ENCODE results near the gene ZBTB34. TPM values are rescaled to one million over a fixed set of nuclear protein-coding genes. Genes with fewer than 3 reads are reported as not detected.
A peak's percentile ranks its signal among the peaks of the same experiment; 100 is the strongest.

The ZBTB34 gene
- total RNA-seq, 1 experiment from 2014 or later, result 15.8 TPM

- H3K27me3 ChIP-seq (ENCODE audit: insufficient read depth, low read length), result no peaks in the 10 kb centered on the region
- H4K91ac ChIP-seq (ENCODE audit: insufficient read length, low read depth, low read length), result no peak overlapping the region
- H4K5ac ChIP-seq (ENCODE audit: insufficient read length, low read depth, low read length), result no peak overlapping the region
- H3K9me3 ChIP-seq (ENCODE audit: control insufficient read depth, low read depth, low read length), result no peaks in the 10 kb centered on the region
- no peak overlapping the region for H2BK12ac ChIP-seq (ENCODE audit: insufficient read length, low read depth, low read length)
- no peaks in the 10 kb centered on the region for H3K23me2 ChIP-seq (ENCODE audit: insufficient read length, low read depth, low read length, poor library complexity, severe bottlenecking)
- Mint-ChIP-seq H3K27me3 (ENCODE audit: low read depth) (no peaks in the 10 kb centered on the region), H3K27ac (peak overlapping the region; percentile 17 to 85 (median 68); a peak in 5 of 7 replicates), H3K4me1 (peaks cover 16 to 17% of the 10 kb centered on the region in 2 experiments), H3K36me3 (ENCODE audit: insufficient read depth in 1 of 3, low read depth in 3 of 3) (peaks cover 0 to 3% (median 2%) of the 10 kb centered on the region in 3 experiments; a peak in 3 of 7 replicates), H3K9me3 (no peaks in the 10 kb centered on the region), H3K4me3 (peak overlapping the region in 1 of 2 experiments; percentile 26; a peak in 3 of 5 replicates)
- H2AFZ ChIP-seq (ENCODE audit: low read length), result no peak overlapping the region
- no peak overlapping the region for H3T11ph ChIP-seq (ENCODE audit: low read length)
- no peaks in the 10 kb centered on the region for H3K79me2 ChIP-seq (ENCODE audit: insufficient read depth, low read length)
- TF ChIP-seq, protein P1, sequence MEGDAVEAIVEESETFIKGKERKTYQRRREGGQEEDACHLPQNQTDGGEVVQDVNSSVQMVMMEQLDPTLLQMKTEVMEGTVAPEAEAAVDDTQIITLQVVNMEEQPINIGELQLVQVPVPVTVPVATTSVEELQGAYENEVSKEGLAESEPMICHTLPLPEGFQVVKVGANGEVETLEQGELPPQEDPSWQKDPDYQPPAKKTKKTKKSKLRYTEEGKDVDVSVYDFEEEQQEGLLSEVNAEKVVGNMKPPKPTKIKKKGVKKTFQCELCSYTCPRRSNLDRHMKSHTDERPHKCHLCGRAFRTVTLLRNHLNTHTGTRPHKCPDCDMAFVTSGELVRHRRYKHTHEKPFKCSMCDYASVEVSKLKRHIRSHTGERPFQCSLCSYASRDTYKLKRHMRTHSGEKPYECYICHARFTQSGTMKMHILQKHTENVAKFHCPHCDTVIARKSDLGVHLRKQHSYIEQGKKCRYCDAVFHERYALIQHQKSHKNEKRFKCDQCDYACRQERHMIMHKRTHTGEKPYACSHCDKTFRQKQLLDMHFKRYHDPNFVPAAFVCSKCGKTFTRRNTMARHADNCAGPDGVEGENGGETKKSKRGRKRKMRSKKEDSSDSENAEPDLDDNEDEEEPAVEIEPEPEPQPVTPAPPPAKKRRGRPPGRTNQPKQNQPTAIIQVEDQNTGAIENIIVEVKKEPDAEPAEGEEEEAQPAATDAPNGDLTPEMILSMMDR (conservative IDR thresholded peaks at IDR 0.05), result 0 out of 3 replicates have a peak, but pooled peaks have one; percentile 9
- no peak overlapping the region for H2BK15ac ChIP-seq (ENCODE audit: low read depth, low read length)
- H2BK5ac ChIP-seq (ENCODE audit: insufficient read length, low read length), result no peak overlapping the region
- WGBS (ENCODE audit: extremely low coverage, insufficient read length, low lambda C conversion rate), result no CpG with 5 or more reads among the region's 11 CpGs
- H2BK120ac ChIP-seq (ENCODE audit: low read depth, low read length, poor library complexity, severe bottlenecking), result no peak overlapping the region
- H3K56ac ChIP-seq (ENCODE audit: insufficient read length, low read depth, low read length), result no peak overlapping the region
- H3K4me1 ChIP-seq (ENCODE audit: insufficient read depth, low read length), result no peaks in the 10 kb centered on the region; the same call in 1 of the 2 replicates
- H4K8ac ChIP-seq (replicated peaks; ENCODE audit: insufficient read length, low read depth, low read length), result no peak overlapping the region
- H2AK5ac ChIP-seq (ENCODE audit: insufficient read length, low read length), result no peak overlapping the region
- H3K4ac ChIP-seq (ENCODE audit: low read depth, low read length), result no peak overlapping the region
- H3K18ac ChIP-seq (ENCODE audit: insufficient read length, low read depth, low read length), result no peak overlapping the region
- no peak overlapping the region for H3K27ac ChIP-seq (ENCODE audit: insufficient read length, low read depth, low read length)
- H3K23ac ChIP-seq (ENCODE audit: insufficient read length, low read depth, low read length), result no peak overlapping the region
- peak; percentile 77 for DNase-seq
- no peak overlapping the region; the same call in 1 of the 2 replicates for H3K14ac ChIP-seq (ENCODE audit: insufficient read depth, low read length)
- no peaks in the 10 kb centered on the region for H3K79me1 ChIP-seq (ENCODE audit: insufficient read depth, low read depth, low read length, poor library complexity, severe bottlenecking)
- no peak overlapping the region for H3K9ac ChIP-seq (ENCODE audit: extremely low read depth, insufficient read length, low read length)
- no peak overlapping the region for H2BK20ac ChIP-seq (ENCODE audit: low read depth, low read length, poor library complexity, severe bottlenecking)
- peaks cover 4% of the 10 kb centered on the region for H4K20me1 ChIP-seq (ENCODE audit: control insufficient read depth, insufficient read depth, insufficient read length)
- H3K4me2 ChIP-seq (ENCODE audit: insufficient read depth, insufficient read length, low read length), result no peak overlapping the region
These were observed 72.5 kb downstream of the ZBTB34 start for GRCh38 chr9:126932871-126933321.
